Right lobe of liver (tissue), 6 donors: ENCODE results near the gene PTPRN2. TPM values are rescaled to one million over a fixed set of nuclear protein-coding genes. Genes with fewer than 3 reads are reported as not detected.

ENCODE experiments used
- ATAC-seq, 4 donors: fragments of 200-7000 bp; cut with Tn5 transposase; one replicate each; pipeline ENCODE4 v1.9.1; 2020; ENCODE audit warnings: mild to moderate bottlenecking in 4 of 4, moderate library complexity in 4 of 4
- DNase-seq, 3 donors: peaks; one replicate each; pipeline ENCODE4 v3.0.0-alpha.2; 2020
- H3K27ac ChIP-seq, 3 donors: fragments of 200-600 bp; one replicate each; pipeline ENCODE4 v1.8.0; 2022
- H3K27me3 ChIP-seq, 2 donors: fragments of 200-600 bp; one replicate each; pipeline ENCODE4 v1.8.0; 2022
- H3K36me3 ChIP-seq, 4 donors: fragments of 200-600 bp; sonication (generic) in 1 of 4; one replicate each; pipeline versions ENCODE4 v1.5.1 to v1.8.0; 2017 to 2022; ENCODE audit warnings: control low read depth in 1 of 4
- H3K4me1 ChIP-seq, 4 donors: fragments of 200-600 bp; sonication (generic) in 1 of 4; one replicate each; pipeline versions ENCODE4 v1.5.1 to v1.8.0; 2017 to 2022; ENCODE audit warnings: control low read depth in 1 of 4
- H3K4me3 ChIP-seq, 3 donors: fragments of 200-600 bp; one replicate each; pipeline ENCODE4 v1.8.0; 2022
- H3K9me3 ChIP-seq, 4 donors: fragments of 200-600 bp; sonication (generic) in 1 of 4; one replicate each; pipeline versions ENCODE4 v1.5.1 to v1.8.0; 2017 to 2022; ENCODE audit warnings: control low read depth in 1 of 4
- POLR2A ChIP-seq: fragments of 450-650 bp; IDR thresholded peaks from one replicate; pipeline ENCODE4 v1.6.1; 2017; ENCODE audit warnings: antibody characterized with exemption, mild to moderate bottlenecking
- WGBS: methylation state at CpG from one replicate; pipeline ENCODE4 v1.1.6; 2018; ENCODE audit warnings: low coverage, low lambda C conversion rate; ENCODE audit not compliant: insufficient coverage; ENCODE audit errors: missing lambda C conversion rate; 5-methylcytosine and 5-hydroxymethylcytosine counted together
- intact Hi-C, 2 donors: fragments of 100-400 bp; cut with DNase I; formaldehyde crosslinking; loops; one replicate each; pipeline versions ENCODE4 v1.11.2 to v1.14.1; 2022
- total RNA-seq, 6 experiments: library from RNA; depleted of rRNA in 2 of 6; stranded (reverse); fragments of >200 nt in 2 of 6; fragmentation: NEBNext Ultra II Directional in 3 of 6; extraction: Animal tissue kit (Norgen Biotek cat#: 25700) in 3 of 6; gene quantifications; one replicate each; pipeline versions ENCODE4 v1.1.0 to v1.2.4, GENCODE V29; 2016 to 2023
- TF ChIP-seq, protein P1 (sequence below), 4 donors: fragments of 200-600 bp in 3 of 4; fragments of 450-650 bp in 1 of 4; IDR thresholded peaks; one replicate each; pipeline versions ENCODE4 v1.5.1 to v1.8.0; 2016 to 2022; ENCODE audit warnings: antibody characterized with exemption in 4 of 4, mild to moderate bottlenecking in 2 of 4
- donor health status: DM: no; HTN: yes; CAD: no.
- donor health status: DM: no; HTN: no; CAD: no.
- donor health status: DM: no; HTN: no; CAD: no.
- donor health status: DM: no; HTN: yes; CAD: no.
- donor health status: DM: no; HTN: yes; CAD: no.

PTPRN2 gene
- total RNA-seq, 6 experiments from 2014 or later, result 0.15 to 0.87 (median 0.67) TPM

DNA sequence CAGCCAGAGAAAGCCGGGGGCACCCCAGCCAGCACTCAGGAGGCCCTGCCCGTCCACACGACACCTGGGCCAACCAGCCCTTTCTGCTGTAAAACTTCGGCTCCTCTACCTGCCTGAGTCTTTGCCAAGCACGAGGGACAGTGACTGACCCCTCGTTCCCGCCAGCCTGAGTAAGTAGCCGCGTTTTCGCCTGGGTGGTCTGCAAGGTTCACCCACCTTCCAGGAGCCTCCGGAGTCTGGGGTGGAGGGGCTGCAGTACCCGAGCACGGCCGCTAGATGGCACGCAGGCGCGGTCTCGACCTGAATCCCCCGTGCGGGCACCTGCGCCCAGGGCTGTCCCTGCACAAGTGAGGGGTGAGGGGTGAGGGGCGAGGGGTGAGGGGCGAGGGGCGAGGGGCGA lies 192.7 kb downstream of the PTPRN2 start:
- Histone ChIP-seq H3K27me3 (no peaks in the 10 kb centered on the region), H3K36me3 (no peaks in the 10 kb centered on the region), H3K4me1 (no peaks in the 10 kb centered on the region), H3K9me3 (no peaks in the 10 kb centered on the region), H3K27ac (no peak overlapping the region), H3K4me3 (no peak overlapping the region)
- ATAC-seq, result peak; percentile 54 to 66 (median 63)
- DNase-seq, result peak in 1 of 3 donors; percentile 38
- WGBS, result 33% methylated on average over 18 of the region's 25 CpGs
- intact Hi-C loops, result no loop called here
- TF ChIP-seq, protein P1, sequence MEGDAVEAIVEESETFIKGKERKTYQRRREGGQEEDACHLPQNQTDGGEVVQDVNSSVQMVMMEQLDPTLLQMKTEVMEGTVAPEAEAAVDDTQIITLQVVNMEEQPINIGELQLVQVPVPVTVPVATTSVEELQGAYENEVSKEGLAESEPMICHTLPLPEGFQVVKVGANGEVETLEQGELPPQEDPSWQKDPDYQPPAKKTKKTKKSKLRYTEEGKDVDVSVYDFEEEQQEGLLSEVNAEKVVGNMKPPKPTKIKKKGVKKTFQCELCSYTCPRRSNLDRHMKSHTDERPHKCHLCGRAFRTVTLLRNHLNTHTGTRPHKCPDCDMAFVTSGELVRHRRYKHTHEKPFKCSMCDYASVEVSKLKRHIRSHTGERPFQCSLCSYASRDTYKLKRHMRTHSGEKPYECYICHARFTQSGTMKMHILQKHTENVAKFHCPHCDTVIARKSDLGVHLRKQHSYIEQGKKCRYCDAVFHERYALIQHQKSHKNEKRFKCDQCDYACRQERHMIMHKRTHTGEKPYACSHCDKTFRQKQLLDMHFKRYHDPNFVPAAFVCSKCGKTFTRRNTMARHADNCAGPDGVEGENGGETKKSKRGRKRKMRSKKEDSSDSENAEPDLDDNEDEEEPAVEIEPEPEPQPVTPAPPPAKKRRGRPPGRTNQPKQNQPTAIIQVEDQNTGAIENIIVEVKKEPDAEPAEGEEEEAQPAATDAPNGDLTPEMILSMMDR (IDR thresholded peaks at IDR 0.05), result peak; percentile 57 to 62 (median 59)
- TF ChIP-seq POLR2A, result no peak

DNA sequence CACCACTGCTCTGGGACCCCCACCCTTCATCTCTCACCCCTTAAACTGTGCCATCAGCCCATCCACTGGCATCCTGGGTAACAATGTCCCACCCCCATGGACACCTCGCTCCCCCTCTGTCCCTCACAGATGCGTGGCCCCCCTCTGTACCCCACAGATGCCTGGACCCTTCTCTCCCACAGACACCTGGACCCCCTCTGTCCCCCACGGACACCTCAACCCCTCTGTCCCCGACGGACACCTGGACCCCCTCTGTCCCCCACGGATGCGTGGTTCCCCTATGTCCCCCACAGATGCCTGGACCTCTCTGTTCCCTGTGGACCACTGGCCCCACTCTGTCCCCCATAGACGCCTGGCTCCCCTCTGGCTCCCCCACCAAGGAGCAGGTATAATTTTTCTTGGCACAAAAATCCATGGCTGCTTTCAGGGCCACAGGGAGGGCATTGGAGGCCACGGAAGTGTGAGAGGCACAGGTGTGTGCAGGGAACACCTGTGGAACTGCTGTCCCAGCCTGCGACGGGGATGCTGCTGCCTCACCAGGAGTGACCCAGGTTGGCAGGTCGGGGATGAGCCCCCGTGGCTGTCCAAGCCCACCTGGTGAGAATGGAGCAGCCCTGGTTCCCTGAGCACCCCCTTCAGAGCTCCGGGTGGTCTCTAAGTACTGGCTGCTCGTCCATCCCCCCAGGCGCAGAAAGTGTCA lies 193.5 kb downstream of the PTPRN2 start:
- no peaks in the 10 kb centered on the region for H3K9me3 ChIP-seq
- ATAC-seq (no peak), DNase-seq (no peak)
- no peak overlapping the region for H3K27ac ChIP-seq
- H3K4me1 ChIP-seq, result no peaks in the 10 kb centered on the region
- TF ChIP-seq, protein P1 (IDR thresholded peaks at IDR 0.05), result no peak
- TF ChIP-seq POLR2A, result no peak
- intact Hi-C loops, result no loop called here
- H3K27me3 ChIP-seq, result no peaks in the 10 kb centered on the region
- no peak overlapping the region for H3K4me3 ChIP-seq
- 49% methylated on average over 9 of the region's 16 CpGs for WGBS
- no peaks in the 10 kb centered on the region for H3K36me3 ChIP-seq

DNA sequence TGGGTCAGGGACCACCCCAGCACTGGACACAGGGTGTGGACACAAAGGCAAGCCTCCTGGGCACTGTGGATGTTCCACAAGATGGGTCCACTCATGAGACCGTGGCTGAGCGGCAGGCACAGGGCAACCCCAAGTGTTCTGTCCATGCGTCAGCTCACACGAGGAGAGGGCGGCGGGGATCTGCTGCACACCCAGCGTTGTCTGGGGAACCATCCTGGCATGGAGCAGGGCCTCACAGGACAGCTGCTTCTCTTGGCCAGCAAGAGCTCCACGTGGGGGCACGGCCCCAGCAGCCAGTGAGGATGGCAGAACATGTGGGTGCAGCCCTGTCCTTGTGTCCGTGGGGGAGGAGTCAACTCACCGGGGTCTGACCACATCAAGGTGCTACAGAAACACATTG lies 195.4 kb downstream of the PTPRN2 start:
- H3K9me3 ChIP-seq, result no peaks in the 10 kb centered on the region
- no peak overlapping the region for H3K27ac ChIP-seq
- H3K4me1 ChIP-seq, result no peaks in the 10 kb centered on the region
- ATAC-seq (no peak), DNase-seq (peak in 1 of 3 donors; percentile 40)
- H3K27me3 ChIP-seq, result no peaks in the 10 kb centered on the region
- TF ChIP-seq, protein P1 (IDR thresholded peaks at IDR 0.05), result no peak
- TF ChIP-seq POLR2A, result no peak
- H3K36me3 ChIP-seq, result no peaks in the 10 kb centered on the region
- H3K4me3 ChIP-seq, result no peak overlapping the region
- intact Hi-C loops, result no loop called here
- WGBS, result no CpG with 5 or more reads among the region's 11 CpGs

DNA sequence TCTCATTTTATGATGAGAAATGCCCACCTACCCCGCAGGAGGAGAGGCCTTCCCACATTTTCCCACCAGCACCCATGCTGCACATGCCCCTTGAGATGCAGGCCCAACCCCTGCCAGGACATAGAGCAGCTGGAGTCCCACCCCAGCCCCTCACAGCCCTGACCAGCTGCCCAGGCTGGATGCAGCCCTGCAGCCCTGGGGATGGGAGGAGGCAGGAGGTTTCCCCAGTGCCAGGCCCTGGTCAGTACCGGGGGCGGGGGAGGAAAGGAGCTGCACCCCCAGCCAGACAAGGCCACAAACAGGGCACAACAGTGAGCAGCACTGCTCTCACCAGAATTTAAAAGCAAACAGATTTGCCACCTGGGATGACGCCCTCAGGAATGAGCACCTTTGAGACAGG lies 196.1 kb downstream of the PTPRN2 start:
- TF ChIP-seq, protein P1 (IDR thresholded peaks at IDR 0.05), result no peak
- no peak for TF ChIP-seq POLR2A
- no peaks in the 10 kb centered on the region for H3K27me3 ChIP-seq
- H3K9me3 ChIP-seq, result no peaks in the 10 kb centered on the region
- no peaks in the 10 kb centered on the region for H3K4me1 ChIP-seq
- ATAC-seq (no peak), DNase-seq (no peak)
- intact Hi-C loops, result no loop called here
- no peak overlapping the region for H3K4me3 ChIP-seq
- no peaks in the 10 kb centered on the region for H3K36me3 ChIP-seq
- no CpG with 5 or more reads among the region's 4 CpGs for WGBS
- H3K27ac ChIP-seq, result no peak overlapping the region
